Measurements from ENCODE around the gene PPFIA4.

The PPFIA4 gene

DNA sequence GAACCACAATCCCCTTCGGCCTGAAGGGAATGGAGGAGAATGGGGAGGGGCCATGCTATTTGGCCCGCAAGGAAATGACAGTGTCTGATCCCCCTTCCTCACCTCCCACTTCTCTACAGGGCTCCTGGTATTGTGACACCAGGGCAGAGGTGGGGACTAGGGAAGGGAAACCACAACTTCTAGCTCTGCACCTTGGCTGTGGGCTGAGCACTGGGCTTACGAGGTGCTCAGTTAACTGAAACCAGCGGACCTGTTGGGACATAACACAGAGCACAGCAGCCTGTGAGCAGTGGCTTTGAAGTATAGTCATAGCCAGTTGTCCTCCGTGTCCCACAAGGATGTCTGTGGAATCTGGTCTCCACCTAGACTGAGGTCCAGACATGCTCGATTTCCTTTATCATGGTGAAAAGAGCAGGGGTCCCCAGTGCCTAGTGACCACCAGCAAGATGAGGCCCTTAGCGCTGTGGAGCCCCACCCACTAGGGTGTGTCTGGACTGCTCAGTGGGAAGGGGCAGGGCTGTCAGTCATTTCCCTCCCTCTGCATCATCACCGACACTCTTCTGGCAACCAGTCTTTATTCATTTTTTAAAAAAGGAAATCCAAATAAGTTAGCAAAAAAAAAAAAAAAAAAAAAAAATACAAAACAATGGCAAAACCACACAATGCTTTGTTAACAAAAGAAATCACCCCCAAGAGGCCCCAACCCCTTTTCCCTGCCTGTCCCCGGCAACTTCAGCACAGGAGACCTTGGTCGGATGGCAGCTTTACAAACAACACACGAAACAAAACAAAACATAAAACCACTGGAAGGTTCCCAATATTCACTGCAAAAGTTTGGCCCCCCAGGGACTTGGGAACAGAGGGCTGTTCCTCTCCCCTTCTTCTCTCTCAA, 56.5 kb downstream of the PPFIA4 start:
- DNase-seq (ENCODE audit: low spot score): no peak

DNA sequence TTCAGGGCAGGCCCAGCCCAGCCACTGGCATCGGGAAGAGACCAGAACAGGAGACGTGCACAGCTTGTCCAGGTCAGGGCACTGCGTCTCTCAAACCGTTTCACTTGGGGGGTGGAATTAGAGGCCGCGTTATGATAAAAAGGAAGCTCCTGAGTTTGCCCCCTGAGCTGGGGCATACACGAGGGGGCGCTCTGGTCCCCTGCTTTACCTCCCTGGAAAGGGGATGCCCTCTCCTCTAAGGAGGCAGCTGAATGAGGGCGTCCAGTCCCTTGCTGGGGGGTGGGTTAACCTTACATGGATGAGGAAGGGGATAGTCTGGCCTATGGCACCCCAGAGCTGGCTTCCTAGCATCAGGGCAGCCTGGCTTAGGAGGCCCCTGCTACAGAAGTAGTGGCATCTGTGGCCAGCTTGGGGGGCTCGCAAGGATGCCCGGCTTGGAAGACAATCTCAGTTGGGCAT, 57.2 kb downstream of the PPFIA4 start:
- DNase-seq (ENCODE audit: low spot score): no peak

DNA sequence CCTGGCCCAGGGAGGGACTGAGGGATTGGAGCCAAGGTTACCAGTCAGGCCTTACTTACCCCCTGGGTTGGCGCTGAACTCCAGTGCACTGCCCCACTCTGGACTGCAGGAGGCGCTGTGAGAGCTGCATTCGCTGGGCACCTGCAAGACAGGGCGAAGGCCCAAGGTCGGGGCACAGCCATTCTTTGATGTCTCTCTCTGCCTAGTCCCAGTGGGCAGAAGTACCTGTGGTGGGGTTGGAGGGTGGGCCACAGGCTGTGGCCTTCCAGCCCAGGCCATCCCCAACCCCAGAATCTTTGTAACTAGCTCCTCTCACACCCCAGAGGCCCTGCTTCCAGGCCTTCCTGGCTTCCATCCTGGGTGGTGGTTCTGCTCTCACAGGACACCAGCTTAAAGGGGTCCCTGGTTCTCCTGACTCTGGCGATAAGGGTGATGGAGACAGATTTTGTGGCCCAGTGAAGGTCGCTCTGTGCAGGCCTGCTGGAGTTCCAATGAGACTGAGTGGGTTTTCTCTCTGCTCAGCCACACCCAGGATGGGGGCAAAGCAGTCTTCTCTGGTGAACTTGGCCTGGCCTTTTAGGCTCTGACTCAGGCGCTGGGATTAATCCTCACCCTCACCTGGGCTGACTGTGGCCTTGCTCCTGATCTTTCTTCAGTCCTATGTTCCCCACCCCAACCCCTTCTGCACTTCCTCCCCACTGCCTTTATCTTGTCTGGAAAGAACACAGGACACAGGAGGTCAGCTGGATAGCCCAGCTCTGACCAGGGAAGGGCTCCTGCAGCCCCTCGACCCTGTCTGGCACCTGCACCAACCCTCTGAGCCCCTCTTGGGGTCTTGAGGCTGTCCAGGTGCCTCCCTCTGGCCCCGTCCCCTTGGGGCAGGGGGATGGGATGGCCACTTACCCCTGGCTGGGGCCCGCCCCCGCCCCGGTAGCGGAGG, 58.6 kb downstream of the PPFIA4 start:
- DNase-seq (ENCODE audit: low spot score): peak; percentile 11

DNA sequence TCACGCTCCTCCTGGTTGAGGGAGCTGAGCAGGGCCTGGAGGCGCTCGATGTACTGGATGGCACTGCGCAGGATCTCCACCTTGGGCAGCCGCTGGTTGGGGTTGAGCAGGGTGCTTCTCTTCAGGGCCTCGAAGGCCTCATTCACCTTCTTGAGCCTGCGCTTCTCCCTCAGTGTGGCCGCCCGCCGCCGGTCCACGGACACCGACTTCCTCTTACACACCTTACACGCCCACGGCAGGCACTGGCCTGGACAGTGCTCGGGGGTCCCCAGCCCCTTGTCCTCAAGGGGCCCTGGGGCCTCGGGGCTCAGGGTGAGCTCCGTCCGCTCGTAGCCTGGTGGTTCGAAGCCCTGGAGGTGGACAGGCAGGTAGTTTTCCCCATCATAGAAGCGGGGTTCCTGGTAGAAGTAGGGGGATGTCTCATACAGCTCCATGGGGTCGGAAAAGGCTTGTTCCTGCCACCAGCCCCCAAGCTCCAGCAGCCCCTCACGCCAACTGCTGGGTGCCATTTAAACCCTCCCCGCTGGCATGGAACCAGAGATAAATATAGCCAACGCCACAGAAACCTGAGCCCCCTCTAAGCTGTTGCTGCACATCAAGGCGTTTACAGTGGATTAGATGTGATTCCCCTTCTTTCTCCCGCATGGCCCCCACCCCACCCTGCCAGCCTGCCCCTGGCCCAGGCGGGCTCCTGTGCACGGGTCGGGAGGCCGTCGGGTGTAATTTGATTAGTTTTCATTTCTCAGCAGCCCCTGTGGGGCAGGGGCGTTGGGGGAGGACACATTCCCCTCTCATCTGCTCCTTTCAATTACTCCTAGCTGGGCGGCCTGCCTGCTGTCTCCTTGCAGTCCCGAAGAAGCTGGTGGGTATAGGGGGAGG, 59.5 kb downstream of the PPFIA4 start, which contains the start of gene MYOG:
Gene MYOG, minus strand, starts transcription at position 485 of the 879 bp plus-strand sequence. Its CDS starts 51 bp downstream, at position 434.
- no peak for DNase-seq (ENCODE audit: low spot score)

DNA sequence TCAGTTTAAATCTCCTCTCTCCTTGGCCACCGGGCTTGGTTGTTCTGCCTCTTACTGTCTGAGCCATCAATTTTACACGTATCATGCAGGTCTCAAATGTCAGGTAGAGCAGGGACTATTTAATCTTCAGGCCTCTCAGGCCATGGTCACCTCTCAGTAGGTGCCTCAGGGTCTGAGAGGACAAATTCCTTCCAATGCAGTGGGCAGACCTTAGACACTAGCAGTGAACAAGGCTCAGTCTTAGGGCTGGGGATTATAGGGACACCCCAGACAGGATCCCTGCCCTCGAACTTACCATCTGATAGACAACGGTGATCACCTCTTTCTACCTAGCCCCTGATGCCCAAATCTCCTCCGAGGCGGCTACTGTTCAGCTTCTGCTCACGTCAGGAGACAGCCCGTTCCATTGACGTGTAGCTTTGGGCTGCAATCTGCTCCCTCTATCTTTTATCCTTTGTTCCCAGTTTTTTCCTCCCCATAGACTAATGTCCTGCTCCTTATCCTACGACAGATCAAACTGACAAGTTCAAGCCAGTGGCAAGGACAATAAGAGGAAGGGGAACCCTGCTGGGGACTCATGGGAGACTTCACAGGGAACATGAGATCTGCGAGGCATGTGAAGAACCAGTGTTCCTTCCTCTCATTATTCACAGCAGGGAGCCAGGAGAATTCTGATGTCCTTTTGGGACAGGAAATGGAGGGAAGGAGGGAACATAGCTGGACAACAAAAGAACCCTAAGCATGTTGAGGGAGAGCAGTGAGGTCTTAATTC, 60.9 kb downstream of the PPFIA4 start:
- no peak for DNase-seq (ENCODE audit: low spot score)

DNA sequence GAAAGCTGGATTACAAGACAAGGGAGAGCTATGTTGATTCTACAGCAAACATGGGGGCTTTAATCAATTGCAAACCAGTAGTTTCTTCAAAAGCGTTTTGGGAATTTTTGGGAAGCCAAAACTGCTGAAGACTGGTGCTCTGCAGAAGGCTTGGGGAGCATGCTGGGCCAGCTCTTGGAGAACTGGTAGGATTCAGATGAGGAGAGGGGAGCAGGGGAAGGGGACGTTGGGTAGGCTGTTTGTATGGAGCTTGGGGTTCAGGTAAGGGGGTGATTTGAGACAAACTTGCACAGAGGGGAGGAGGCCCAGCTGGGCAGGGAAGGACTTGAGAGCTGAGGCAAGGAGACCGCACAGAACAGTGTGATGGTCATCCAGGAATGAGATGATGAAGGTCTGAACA, 62.1 kb downstream of the PPFIA4 start:
- DNase-seq (ENCODE audit: low spot score): no peak

DNA sequence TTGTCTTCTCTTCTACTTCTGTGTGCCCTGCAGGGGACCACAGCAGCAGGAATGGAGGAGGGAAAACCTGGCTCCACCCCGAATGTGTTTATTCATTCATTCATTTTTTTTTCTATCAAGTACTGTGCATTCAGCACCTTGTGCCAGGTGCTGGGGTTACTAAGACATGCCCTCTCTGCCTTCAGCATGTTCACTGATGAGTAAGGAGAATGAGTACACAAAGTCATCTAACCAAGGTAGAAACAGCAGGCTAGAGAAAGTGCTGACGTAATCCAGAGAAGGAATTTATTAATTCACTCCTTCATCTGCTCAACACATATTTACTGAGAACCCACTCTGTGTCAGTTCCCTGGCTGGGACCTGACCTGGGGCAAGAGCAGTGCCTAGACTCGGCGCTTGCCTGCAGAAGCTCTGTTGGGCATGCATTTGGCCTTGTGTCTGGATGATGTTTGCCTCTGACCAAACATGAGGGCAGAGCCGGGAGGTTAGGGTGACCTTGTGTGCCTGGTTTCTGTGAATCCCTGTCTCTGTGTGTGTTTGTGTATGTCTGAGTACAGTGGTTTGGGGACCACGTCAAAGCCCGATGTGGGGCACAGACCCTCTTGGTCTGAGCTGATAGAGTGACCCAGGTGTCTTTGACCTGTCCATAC, 62.8 kb downstream of the PPFIA4 start:
- no peak for DNase-seq (ENCODE audit: low spot score)

DNA sequence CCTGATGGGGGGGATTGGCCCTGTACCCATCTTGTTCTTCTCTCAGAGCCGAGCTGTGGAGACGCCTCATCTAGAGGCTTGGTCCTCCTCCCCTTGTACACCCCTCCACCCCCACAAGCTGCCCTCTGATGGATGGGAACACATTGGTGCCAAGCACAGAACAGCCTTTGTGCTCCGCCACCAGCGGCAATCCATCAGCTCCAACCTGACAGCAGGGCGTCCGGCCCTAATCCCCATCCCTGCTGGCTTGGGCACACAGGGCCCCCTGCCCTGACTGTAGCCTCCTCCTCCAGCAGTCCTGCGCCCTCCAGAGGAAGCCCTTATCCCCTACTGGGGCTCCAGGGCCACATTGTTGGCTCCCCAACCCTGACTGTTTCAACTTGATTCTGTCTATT, 63.4 kb downstream of the PPFIA4 start:
- no peak for DNase-seq (ENCODE audit: low spot score)

DNA sequence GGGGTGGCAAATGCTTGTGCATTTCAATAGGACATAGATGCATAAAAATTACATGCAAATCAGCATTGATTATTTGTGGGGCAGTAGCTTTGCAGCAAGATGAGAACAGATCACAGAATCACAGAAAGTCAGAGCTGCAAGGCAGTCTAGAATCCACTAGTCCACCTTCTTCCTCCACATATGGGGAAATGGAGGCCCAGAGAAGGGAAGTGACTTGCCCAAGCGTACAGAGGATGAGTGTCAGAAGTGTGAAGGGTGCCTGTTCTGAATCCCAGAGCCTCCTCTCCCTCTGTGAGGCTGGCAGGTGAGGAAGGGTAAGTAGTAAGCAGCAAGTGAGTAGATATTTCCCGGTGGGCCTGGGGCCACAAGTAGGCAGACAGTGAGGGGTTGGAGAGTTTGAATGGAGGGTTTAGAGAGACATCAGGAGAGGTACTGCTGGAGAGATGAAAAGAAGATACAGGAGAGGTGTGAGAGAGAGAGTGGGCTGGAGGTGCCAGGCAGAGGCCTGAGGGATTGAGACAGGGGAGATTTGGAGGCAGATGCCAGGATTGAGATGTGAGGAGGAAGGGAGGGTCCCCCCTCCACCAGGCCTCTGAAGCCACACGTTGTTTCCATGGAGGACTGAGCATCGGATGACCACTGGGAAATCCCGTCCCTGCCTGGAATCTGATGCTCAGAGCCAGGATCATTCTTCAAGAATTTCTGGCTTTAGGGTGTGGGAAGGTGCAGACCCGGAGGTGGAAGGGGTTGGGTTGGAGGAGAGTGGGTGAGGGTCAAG, 64.3 kb downstream of the PPFIA4 start:
- no peak for DNase-seq (ENCODE audit: low spot score)

DNA sequence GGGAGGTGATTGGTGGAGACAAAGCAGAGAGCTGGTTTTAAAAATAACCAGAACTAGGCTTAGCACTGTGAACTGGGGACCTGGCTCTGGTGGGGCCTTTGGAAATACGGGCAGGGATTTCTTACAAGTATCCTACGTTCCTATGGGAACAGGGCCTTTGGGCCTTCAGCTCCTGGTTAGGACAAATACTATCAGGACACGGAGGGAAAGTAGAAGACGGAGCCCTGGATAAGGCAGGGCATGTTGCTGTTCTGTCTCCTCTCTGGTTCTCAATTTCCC, 64.8 kb downstream of the PPFIA4 start:
- no peak for DNase-seq (ENCODE audit: low spot score)

DNA sequence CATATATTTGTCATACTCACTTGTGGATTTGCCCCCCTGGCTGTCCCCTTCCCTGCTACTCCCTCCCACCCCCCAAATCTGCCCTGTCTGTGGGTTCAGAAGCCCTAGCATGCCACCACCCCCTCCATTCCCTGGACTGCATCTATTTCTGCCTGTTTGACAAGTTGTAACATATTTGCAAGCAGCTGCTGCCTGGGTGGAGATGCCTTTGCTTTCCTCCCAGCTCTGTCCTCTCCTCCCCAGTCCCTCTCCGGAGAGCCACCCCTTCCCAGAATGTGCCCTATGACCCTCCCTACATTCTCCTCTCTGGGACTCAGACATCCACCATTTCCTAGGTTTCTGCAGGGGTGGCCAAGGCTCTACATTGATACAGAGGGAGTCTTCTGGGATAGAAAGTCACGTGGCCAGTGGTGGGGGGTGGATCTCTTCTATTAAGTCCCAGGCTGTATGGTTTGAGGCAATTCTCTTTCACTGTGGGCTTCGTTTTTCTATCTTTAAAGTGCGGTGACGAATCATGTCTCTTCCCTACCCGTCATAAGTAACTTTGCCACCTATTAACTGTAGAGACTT, 65.6 kb downstream of the PPFIA4 start:
- no peak for DNase-seq (ENCODE audit: low spot score)

DNA sequence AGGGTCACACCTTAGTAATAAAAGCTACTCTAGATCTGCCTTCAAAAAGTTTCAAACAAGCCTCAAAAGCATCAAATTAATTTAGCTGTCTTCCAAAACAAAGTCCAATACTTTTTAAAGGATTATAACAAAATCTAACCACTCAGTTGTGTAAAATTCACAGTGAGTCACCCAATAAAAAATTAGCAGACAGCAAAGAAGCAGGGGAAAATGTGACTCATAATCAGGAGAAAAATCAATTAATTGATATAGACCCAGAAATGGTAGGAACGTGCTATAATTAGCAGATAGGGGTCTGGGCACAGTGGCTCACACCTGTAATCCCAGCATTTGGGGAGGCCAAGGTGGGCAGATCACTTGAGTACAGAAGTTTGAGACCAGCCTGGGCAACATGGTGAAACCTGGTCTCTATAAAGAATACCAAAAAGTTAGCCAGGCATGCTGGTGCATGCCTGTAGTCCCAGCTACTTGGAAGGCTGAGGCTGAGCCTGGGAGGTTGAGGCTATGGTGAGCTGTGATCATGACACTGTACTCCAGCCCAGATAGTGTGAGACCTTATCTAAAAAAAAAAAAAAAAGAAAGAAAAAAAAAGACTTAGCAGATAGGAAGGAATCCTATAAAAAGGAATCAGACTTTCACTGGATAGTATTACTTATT, 67.6 kb downstream of the PPFIA4 start:
- DNase-seq (ENCODE audit: low spot score): no peak

DNA sequence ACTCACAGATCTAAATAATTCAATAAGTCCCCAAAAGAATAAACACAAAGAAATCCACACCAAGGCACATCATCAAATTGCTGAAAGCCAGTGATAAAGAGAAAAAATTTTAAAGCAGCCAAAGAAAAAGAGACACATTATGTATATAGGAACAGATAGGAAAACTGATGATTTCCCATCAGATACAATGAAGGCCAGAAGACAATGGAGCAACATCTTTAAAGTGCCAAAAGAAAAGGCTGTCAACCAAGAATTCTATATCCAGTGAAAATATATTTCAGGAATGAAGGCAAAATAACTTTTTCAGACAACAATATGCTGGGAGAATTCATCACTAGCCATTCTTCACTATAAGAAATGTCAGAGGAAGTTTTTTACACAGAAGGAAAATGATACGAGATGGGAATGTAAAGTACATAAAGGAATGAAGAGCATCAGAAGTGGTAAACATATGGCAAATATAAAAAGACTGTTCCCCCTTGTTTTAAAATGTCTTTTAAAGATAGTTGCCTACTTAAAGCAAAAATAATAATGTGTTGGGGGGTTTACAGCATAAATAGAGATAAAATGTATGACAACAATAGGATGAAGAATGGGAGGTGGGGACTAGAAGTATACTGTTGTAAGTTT, 68.9 kb downstream of the PPFIA4 start:
- no peak for DNase-seq (ENCODE audit: low spot score)

DNA sequence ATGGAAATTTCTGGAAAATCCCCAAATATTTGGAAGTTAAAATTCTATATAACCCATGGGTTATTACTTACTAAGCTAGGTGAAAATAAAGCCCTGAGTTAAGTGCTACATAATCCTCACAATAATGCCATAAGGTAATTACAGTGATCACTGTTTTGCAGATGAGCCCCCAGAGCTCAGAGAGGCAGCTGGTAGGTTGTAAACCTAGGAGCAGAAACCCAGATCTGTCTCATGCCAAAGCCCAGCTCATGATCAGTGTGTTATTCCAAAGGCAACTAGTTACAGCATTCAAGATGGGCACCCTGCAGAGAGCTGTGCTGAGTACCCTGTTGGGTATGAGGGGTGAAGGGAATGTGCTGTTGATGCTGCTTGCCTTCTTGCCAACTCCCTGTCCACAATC, 70.3 kb downstream of the PPFIA4 start:
- DNase-seq (ENCODE audit: low spot score): no peak

DNA sequence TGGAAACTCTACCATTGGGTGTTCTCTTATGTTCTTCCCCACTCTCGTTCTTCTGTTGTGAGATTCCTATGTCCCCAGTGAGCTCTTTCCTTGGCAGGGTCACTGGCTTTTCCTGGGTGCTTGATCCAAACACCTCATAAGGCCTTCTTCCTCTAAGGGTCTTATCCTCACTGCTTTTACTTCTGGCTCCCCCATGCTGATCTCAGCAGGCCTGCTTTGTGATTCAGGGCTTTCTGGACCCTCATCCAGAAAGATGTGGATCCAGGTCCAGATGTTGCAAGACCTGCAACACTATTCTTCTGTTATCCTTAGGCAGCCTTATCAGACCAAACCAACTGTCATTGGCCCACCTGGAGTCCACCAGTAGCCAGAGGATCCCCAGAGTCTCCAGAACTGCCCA, 70.7 kb downstream of the PPFIA4 start:
- no peak for DNase-seq (ENCODE audit: low spot score)

DNA sequence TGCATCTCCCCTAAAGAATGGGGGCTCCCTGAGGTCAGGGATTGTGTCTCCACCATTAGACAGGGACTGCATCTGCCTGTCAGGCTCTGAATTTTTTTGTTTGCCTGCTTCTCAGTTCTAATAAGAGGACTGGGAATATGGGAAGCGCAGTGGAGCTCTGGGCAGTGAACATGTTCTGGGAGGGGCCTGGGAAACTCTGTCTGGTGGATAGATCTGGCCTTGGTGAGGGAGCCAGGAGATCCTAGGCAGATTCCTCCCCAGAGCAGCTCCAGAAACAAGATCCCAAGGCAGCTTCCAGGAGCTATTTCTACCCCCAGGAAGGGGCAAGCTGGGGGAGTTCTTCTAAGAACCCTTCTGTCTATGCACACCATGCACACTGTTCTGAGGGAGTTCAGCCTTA, 72.2 kb downstream of the PPFIA4 start:
- no peak for DNase-seq (ENCODE audit: low spot score)

DNA sequence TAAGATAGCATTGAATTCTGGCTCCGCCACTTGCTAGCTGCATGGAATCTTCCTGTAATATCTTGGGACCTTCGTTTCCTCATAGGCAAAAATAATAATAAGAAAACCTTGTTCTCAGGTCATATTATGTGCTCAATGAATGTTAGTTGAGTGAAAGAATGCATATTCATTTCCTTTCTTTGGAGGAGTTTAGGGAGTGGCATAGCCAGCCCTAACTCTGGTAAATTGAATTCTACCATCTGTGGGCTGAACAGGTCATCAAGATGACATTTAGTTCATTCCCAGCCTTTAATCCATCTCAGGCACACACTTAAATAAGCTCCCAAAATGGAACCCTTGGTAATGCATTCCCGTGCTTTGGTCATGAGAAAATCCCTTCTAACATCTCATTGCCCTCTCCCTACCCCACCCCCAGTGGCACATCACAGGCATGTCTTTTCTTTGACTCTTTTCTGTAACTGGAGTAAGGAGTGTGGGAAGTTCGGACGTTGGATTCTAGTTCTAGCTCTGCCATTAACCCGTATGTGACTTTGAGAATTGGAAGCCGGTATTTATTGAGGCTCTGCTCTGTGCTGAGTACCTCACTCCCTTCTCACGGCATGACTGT, 72.7 kb downstream of the PPFIA4 start:
- no peak for DNase-seq (ENCODE audit: low spot score)

Measured in hematopoietic multipotent progenitor cell treated with erythropoietin and hydrocortisone succinate and interleukin-3 and kit ligand, for 17 days (in vitro differentiated cells).